HPDE6-E6E7 (cell line): ENCODE data around the gene DYNLT2.
"Not testable (repeated sequence)": the region's sequence is repeated elsewhere in the genome, so short reads cannot be mapped to it uniquely, and the experiment has no call there.

Source experiments
- DNase-seq: peaks from one replicate; pipeline ENCODE4 v3.0.0; 2011; ENCODE audit warnings: missing footprints; ENCODE audit errors: extremely low spot score

The DYNLT2 gene

GRCh38 chr6:169701311-169701953, 49.9 kb downstream of the DYNLT2 start:
- no peak for DNase-seq

GRCh38 chr6:169700296-169700695, 51.1 kb downstream of the DYNLT2 start:
- DNase-seq: no peak

- DNase-seq: not testable (repeated sequence)
Observed at GRCh38 chr6:169697115-169697514, 54.3 kb downstream of the DYNLT2 start.

- DNase-seq: no peak
Observed at GRCh38 chr6:169695131-169695530, 56.2 kb downstream of the DYNLT2 start.

- DNase-seq: no peak
Observed at GRCh38 chr6:169692516-169692915, 58.9 kb downstream of the DYNLT2 start.

- no peak for DNase-seq
Observed at GRCh38 chr6:169691260-169691659, 60.1 kb downstream of the DYNLT2 start.
